Neural progenitor cell (in vitro differentiated cells): ENCODE results near the gene NEU1. TPM values are rescaled to one million over a fixed set of nuclear protein-coding genes. Genes with fewer than 3 reads are reported as not detected.

Source experiments
- DNase-seq: peaks from one replicate; pipeline ENCODE4 v3.0.0-alpha.2; 2016; ENCODE audit warnings: low spot score
- H2AFZ ChIP-seq: fragments of 200-600 bp; sonication (generic); replicated peaks from 2 replicates; pipeline ENCODE4 v1.6.1; 2016; ENCODE audit warnings: antibody characterized with exemption
- H3F3A ChIP-seq: fragments of 200-600 bp; sonication (generic); 2 replicates; pipeline ENCODE4 v1.6.1; 2016; ENCODE audit warnings: antibody characterized with exemption, low read depth
- H3K27ac ChIP-seq: fragments of 200-600 bp; sonication (generic); 2 replicates; pipeline ENCODE4 v1.5.1; 2016; ENCODE audit warnings: mild to moderate bottlenecking
- H3K27me3 ChIP-seq: fragments of 200-600 bp; sonication (generic); 2 replicates; pipeline ENCODE4 v1.6.1; 2016; ENCODE audit warnings: mild to moderate bottlenecking, moderate library complexity
- H3K36me3 ChIP-seq: fragments of 200-600 bp; sonication (generic); 2 replicates; pipeline ENCODE4 v1.5.1; 2016
- H3K4me1 ChIP-seq: fragments of 200-600 bp; sonication (generic); 2 replicates; pipeline ENCODE4 v1.6.1; 2016; ENCODE audit warnings: mixed run types
- H3K4me2 ChIP-seq: fragments of 200-600 bp; sonication (generic); 2 replicates; pipeline ENCODE4 v1.6.1; 2016
- H3K4me3 ChIP-seq: fragments of 200-600 bp; sonication (generic); 2 replicates; pipeline ENCODE4 v1.5.1; 2016
- H3K79me2 ChIP-seq: fragments of 200-600 bp; sonication (generic); 2 replicates; pipeline ENCODE4 v1.6.1; 2016; ENCODE audit warnings: low read depth
- H3K9ac ChIP-seq: fragments of 200-600 bp; sonication (generic); 2 replicates; pipeline ENCODE4 v1.6.1; 2016
- H3K9me3 ChIP-seq: fragments of 200-600 bp; sonication (generic); 2 replicates; pipeline ENCODE4 v1.5.1; 2016; ENCODE audit warnings: low read depth
- H4K20me1 ChIP-seq: fragments of 200-600 bp; sonication (generic); 2 replicates; pipeline ENCODE4 v1.6.1; 2016; ENCODE audit warnings: low read depth
- H3K27ac Mint-ChIP-seq: 3 replicates; pipeline ENCODE4 v1.8.0; 2021; ENCODE audit warnings: mixed read lengths
- H3K27me3 Mint-ChIP-seq: 2 replicates; pipeline ENCODE4 v1.8.0; 2022; ENCODE audit warnings: low read depth, mild to moderate bottlenecking, inconsistent platforms, moderate library complexity, mixed read lengths; ENCODE audit not compliant: insufficient read depth
- H3K36me3 Mint-ChIP-seq: 3 replicates; pipeline ENCODE4 v1.8.0; 2021; ENCODE audit warnings: mixed read lengths
- H3K4me1 Mint-ChIP-seq: 3 replicates; pipeline ENCODE4 v1.8.0; 2021; ENCODE audit warnings: mixed read lengths
- H3K4me3 Mint-ChIP-seq: 3 replicates; pipeline ENCODE4 v1.8.0; 2021; ENCODE audit warnings: mild to moderate bottlenecking, moderate library complexity, mixed read lengths
- H3K9me3 Mint-ChIP-seq: 3 replicates; pipeline ENCODE4 v1.8.0; 2020; ENCODE audit warnings: mixed read lengths
- CTCF ChIP-seq: fragments of 200-600 bp; sonication (generic); IDR thresholded peaks from 2 replicates; pipeline ENCODE4 v1.5.1; 2017; ENCODE audit warnings: antibody characterized with exemption, mild to moderate bottlenecking
- EZH2 ChIP-seq: fragments of 200-600 bp; sonication (generic); IDR thresholded peaks from 2 replicates; pipeline ENCODE4 v1.6.1; 2017; ENCODE audit warnings: antibody characterized with exemption, mild to moderate bottlenecking, moderate library complexity
- EZH2phosphoT487 ChIP-seq: fragments of 200-600 bp; sonication (generic); IDR thresholded peaks from 2 replicates; pipeline ENCODE4 v1.6.1; 2017; ENCODE audit warnings: antibody characterized with exemption
- total RNA-seq: library from RNA; depleted of rRNA; stranded (reverse); fragments of >200 nt; gene quantifications from 2 replicates; pipeline ENCODE4 v1.2.3, GENCODE V29; 2015; ENCODE audit warnings: low replicate concordance

NEU1 gene
- total RNA-seq, 1 donor from 2014 or later: 17.4 TPM

- Mint-ChIP-seq H3K4me1 (no peaks in the 10 kb centered on the region), H3K27me3 (peaks cover 2% of the 10 kb centered on the region), H3K4me3 (no peak overlapping the region), H3K9me3 (no peaks in the 10 kb centered on the region), H3K36me3 (peaks cover 12% of the 10 kb centered on the region), H3K27ac (no peak overlapping the region)
- Histone ChIP-seq H3K27ac (no peak overlapping the region), H3K36me3 (no peaks in the 10 kb centered on the region), H3K79me2 (no peaks in the 10 kb centered on the region), H3F3A (peaks cover 9% of the 10 kb centered on the region), H3K27me3 (no peaks in the 10 kb centered on the region), H3K4me1 (peaks cover 1% of the 10 kb centered on the region), H2AFZ (no peak overlapping the region), H4K20me1 (no peaks in the 10 kb centered on the region), H3K9me3 (no peaks in the 10 kb centered on the region), H3K4me3 (no peak overlapping the region), H3K4me2 (no peak overlapping the region), H3K9ac (no peak overlapping the region)
- TF ChIP-seq EZH2 (no peak), EZH2phosphoT487 (no peak), CTCF (no peak)
- no peak for DNase-seq
Measured at GRCh38 chr6:31876357-31876756, 13.7 kb upstream of the NEU1 start.

- H3K4me1 Mint-ChIP-seq: peaks cover 4% of the 10 kb centered on the region
- H4K20me1 ChIP-seq: no peaks in the 10 kb centered on the region
- H3K27ac Mint-ChIP-seq: no peak overlapping the region
- H3K9me3 Mint-ChIP-seq: no peaks in the 10 kb centered on the region
- DNase-seq: no peak
- no peak overlapping the region for H3K27ac ChIP-seq
- no peaks in the 10 kb centered on the region for H3K36me3 ChIP-seq
- H3K4me2 ChIP-seq: no peak overlapping the region
- H3K79me2 ChIP-seq: no peaks in the 10 kb centered on the region
- peaks cover 6% of the 10 kb centered on the region for H3K4me1 ChIP-seq
- no peaks in the 10 kb centered on the region for H3K9me3 ChIP-seq
- H3K4me3 ChIP-seq: no peak overlapping the region
- H3K9ac ChIP-seq: no peak overlapping the region
- peaks cover 12% of the 10 kb centered on the region for H3F3A ChIP-seq
- TF ChIP-seq CTCF (no peak), EZH2phosphoT487 (no peak), EZH2 (no peak)
- no peak overlapping the region for H2AFZ ChIP-seq
- no peaks in the 10 kb centered on the region for H3K27me3 ChIP-seq
- no peak overlapping the region for H3K4me3 Mint-ChIP-seq
- H3K36me3 Mint-ChIP-seq: peaks cover 8% of the 10 kb centered on the region
- peaks cover 2% of the 10 kb centered on the region for H3K27me3 Mint-ChIP-seq
Measured at GRCh38 chr6:31875877-31876276, 13.3 kb upstream of the NEU1 start.

GRCh38 chr6:31874836-31875572, 12.4 kb upstream of the NEU1 start:
- H3K36me3 Mint-ChIP-seq: peaks cover 6% of the 10 kb centered on the region
- Histone ChIP-seq H2AFZ (no peak overlapping the region), H3K27me3 (no peaks in the 10 kb centered on the region), H3K4me2 (no peak overlapping the region), H3F3A (peaks cover 7% of the 10 kb centered on the region), H3K27ac (no peak overlapping the region), H3K9ac (no peak overlapping the region), H3K4me3 (no peak overlapping the region), H3K4me1 (peaks cover 10% of the 10 kb centered on the region), H4K20me1 (no peaks in the 10 kb centered on the region), H3K9me3 (no peaks in the 10 kb centered on the region), H3K36me3 (no peaks in the 10 kb centered on the region), H3K79me2 (no peaks in the 10 kb centered on the region)
- H3K9me3 Mint-ChIP-seq: no peaks in the 10 kb centered on the region
- peaks cover 8% of the 10 kb centered on the region for H3K4me1 Mint-ChIP-seq
- H3K27me3 Mint-ChIP-seq: peaks cover 2% of the 10 kb centered on the region
- no peak for TF ChIP-seq CTCF
- TF ChIP-seq EZH2phosphoT487: no peak
- no peak for TF ChIP-seq EZH2
- H3K27ac Mint-ChIP-seq: no peak overlapping the region
- no peak overlapping the region for H3K4me3 Mint-ChIP-seq
- DNase-seq: no peak
